Measurements from ENCODE around the gene SCML1.
A peak's percentile ranks its signal among the peaks of the same experiment; 100 is the strongest.

SCML1 gene

DNA sequence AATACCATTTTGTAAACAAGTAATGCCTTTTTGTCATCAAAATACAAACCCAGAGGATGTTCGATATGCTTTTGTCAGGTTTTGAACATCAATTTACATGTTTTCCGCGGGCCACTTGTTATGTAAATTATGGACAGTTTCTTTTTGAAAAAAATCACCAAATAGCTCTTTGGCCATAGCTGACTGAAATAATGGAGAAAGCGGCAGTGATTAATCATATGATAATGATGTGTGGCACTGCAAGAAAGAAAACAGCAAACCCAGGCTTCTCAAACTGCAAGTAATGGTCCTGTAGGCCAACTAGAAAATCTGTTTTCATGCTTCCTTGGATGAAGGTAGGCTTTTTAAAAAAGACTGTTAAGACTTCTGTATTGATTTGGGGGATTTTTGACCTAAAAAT, 15.6 kb upstream of the SCML1 start:
- TF ChIP-seq, protein P1, sequence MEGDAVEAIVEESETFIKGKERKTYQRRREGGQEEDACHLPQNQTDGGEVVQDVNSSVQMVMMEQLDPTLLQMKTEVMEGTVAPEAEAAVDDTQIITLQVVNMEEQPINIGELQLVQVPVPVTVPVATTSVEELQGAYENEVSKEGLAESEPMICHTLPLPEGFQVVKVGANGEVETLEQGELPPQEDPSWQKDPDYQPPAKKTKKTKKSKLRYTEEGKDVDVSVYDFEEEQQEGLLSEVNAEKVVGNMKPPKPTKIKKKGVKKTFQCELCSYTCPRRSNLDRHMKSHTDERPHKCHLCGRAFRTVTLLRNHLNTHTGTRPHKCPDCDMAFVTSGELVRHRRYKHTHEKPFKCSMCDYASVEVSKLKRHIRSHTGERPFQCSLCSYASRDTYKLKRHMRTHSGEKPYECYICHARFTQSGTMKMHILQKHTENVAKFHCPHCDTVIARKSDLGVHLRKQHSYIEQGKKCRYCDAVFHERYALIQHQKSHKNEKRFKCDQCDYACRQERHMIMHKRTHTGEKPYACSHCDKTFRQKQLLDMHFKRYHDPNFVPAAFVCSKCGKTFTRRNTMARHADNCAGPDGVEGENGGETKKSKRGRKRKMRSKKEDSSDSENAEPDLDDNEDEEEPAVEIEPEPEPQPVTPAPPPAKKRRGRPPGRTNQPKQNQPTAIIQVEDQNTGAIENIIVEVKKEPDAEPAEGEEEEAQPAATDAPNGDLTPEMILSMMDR (IDR thresholded peaks at IDR 0.05; ENCODE audit: low read depth, low read length): no peak
- H3K4me3 ChIP-seq (ENCODE audit: low read depth, low read length): no peak overlapping the region

DNA sequence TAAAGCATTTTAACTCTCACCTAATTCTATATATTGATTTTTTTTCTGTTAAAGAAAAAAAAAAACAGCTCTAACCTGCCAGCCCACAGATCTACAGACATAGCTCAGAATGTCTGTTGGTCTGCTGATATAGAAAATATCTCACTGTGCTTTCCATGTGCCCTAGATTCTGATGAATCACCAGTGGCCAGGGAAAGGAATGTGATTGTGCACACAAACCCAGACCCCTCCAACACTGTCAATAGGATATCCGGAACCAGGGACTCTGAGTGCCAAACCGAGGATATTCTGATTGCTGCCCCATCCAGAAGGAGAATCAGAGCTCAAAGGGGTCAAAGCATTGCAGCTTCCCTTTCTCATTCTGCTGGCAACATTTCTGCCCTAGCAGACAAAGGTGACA, 12.1 kb upstream of the SCML1 start:
- H3K4me3 ChIP-seq (ENCODE audit: low read depth, low read length): no peak overlapping the region
- TF ChIP-seq, protein P1 (IDR thresholded peaks at IDR 0.05; ENCODE audit: low read depth, low read length): no peak

DNA sequence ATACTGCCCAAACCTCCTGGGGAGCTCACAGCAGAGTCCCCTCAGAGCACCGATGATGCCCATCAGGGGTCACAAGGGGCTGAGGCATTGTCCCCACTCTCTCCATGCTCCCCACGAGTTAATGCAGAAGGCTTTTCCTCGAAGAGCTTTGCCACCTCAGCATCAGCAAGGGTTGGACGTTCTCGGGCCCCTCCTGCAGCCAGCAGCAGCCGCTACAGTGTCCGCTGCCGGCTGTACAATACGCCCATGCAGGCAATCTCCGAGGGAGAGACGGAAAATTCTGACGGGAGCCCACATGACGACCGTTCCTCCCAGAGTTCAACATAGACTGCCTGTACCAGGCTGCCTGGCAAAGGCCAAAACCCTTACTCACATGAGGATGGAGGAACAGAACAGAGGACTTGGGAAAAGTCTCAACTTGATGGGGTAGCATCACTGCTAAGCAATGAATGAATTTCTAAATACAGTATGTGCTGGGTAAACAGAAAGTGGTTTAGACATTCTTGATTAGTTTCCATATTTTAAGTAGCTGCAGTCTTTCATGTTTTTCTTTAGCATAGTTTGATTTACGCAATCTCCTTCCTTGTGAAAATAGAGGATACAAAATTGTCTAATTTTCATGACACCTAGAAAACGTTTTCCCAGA, 5.0 kb upstream of the SCML1 start:
- no peak overlapping the region for H3K4me3 ChIP-seq (ENCODE audit: low read depth, low read length)
- TF ChIP-seq, protein P1 (IDR thresholded peaks at IDR 0.05; ENCODE audit: low read depth, low read length): no peak

DNA sequence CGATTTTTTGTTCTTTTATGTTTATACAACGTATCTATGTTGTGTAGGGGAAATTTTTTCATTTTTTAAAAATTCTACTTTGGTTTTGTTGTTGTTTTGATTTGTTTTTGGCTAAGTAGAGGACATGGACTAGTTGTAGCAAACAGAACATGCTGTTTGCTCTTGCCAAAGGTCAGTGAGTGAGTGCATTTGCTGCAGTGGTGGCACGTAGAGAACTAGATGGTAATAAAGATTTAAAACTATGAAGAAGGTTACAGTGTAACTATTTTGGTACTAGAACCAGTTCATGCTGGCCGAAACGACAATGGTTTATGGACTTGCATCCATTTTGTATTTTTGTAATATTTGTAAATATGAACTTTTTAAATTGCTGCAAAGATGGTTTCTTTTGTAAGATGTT, 1.9 kb upstream of the SCML1 start:
- TF ChIP-seq, protein P1 (IDR thresholded peaks at IDR 0.05; ENCODE audit: low read depth, low read length): no peak
- H3K4me3 ChIP-seq (ENCODE audit: low read depth, low read length): no peak overlapping the region

DNA sequence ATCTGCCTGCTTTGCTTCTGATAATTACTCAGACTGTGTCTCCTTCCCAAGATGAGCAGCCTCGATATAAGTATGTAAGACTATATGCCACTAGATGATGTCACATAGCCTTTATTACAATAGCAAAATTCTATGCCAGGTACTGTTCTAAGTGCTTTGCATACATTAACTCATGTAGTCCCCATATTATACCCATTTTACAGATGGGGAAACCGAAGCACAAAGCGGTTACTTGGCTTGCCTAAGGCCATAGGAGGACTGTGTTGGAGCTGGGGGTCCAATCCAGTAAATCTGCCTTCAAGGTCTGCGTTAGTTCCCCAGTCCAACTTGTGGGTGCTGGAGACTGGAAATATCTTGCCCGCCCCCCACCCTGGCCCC, 826 bp upstream of the SCML1 start:
- TF ChIP-seq, protein P1 (IDR thresholded peaks at IDR 0.05; ENCODE audit: low read depth, low read length): no peak
- H3K4me3 ChIP-seq (ENCODE audit: low read depth, low read length): peak overlapping the region; percentile 53

DNA sequence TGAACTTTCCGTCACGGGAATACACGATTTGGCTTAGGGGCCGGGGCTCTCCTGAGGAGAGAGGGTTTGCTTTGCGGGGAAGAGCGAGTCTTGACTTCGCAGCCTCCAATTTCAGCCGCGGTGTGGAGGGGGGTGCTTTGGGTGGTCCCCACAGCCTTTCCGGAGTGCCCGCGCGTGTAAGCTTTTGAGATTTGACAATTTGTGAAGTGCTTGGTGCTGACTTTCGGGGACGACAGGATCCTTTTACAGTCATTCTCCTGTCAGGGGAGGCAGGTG, 355 bp downstream of the SCML1 start:
- H3K4me3 ChIP-seq (ENCODE audit: low read depth, low read length): peak overlapping the region; percentile 59
- TF ChIP-seq, protein P1 (IDR thresholded peaks at IDR 0.05; ENCODE audit: low read depth, low read length): no peak

DNA sequence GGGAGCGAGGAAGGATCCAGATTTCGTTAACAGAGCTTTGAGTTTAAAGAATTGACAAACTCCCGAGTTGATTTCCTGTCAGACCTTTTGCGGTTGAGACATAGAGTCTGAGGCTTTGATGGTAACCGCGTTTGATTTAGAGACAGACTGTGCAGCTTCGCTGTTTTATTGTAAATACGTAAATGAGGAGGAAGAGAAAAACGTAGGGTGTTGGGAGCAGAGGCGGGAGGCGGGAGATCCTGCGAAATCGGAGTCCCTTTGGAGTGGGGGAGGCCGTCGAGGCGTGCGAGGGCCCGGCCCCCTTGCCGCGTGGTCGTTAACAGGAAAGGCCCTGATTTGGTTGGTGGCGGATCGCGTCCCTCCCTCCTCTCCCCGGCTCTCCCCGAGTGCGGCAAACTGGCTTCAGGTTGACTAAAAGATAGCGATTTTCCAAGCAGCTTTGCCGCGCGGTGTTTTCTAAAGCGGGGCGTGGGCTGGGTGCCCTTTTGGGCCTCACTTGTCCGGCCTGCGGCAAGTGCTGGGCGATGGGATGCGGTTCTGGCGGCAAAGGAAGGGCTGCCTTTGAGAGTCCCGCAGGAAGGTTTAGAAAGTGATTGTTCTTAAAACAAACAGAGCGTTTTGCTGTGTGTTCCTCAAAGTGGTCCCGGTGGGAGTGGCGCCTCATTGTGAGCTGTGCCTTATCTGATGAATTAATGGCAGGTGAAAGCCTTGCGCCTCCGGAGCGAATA, 857 bp downstream of the SCML1 start:
- TF ChIP-seq, protein P1 (IDR thresholded peaks at IDR 0.05; ENCODE audit: low read depth, low read length): no peak
- H3K4me3 ChIP-seq (ENCODE audit: low read depth, low read length): peak overlapping the region; percentile 59
